Ovary (tissue), 3 donors: ENCODE results near the gene MAPK8.

ENCODE experiments used
- CTCF ChIP-seq, 3 donors: fragments of 450-650 bp in 2 of 3; fragments of 200-600 bp in 1 of 3; IDR thresholded peaks; one replicate each; pipeline versions ENCODE4 v1.5.1 to v1.8.0; 2016 to 2022; ENCODE audit warnings: antibody characterized with exemption in 3 of 3, mild to moderate bottlenecking in 1 of 3
- EP300 ChIP-seq: sonication (generic); formaldehyde crosslinking; IDR thresholded peaks from one replicate; pipeline ENCODE4 v1.6.1; 2017; ENCODE audit warnings: antibody characterized with exemption
- POLR2A ChIP-seq: fragments of 450-650 bp; IDR thresholded peaks from one replicate; pipeline ENCODE4 v1.6.1; 2017; ENCODE audit warnings: antibody characterized with exemption, mild to moderate bottlenecking, moderate library complexity
- donor health status: DM: no; HTN: no; CAD: no.

- TF ChIP-seq EP300 (no peak), CTCF (IDR thresholded peaks at IDR 0.05) (no peak), POLR2A (no peak)
These were observed 99.7 kb downstream of the MAPK8 start for GRCh38 chr10:48406204-48406603.
